Measurements from ENCODE around the gene GALNTL6.

The GALNTL6 gene

GRCh38 chr4:172927096-172927814 is 1114.1 kb downstream of the GALNTL6 start:
- H3K4me3 ChIP-seq (ENCODE audit: low read length), result no peak overlapping the region
- no peaks in the 10 kb centered on the region for H3K9me3 ChIP-seq (replicated peaks; ENCODE audit: low read length)
- H3K27me3 ChIP-seq (ENCODE audit: control insufficient read depth, insufficient read depth, low read length), result peaks cover 7% of the 10 kb centered on the region
- H3K9ac ChIP-seq (ENCODE audit: low read depth, low read length), result no peak overlapping the region
- H3K4me1 ChIP-seq (ENCODE audit: control insufficient read depth, insufficient read depth, low read length), result no peaks in the 10 kb centered on the region
- H3K36me3 ChIP-seq (ENCODE audit: insufficient read depth, low read length), result no peaks in the 10 kb centered on the region
- H3K4me2 ChIP-seq (ENCODE audit: low read length), result no peak overlapping the region

- Histone ChIP-seq H3K36me3 (ENCODE audit: insufficient read depth, low read length) (no peaks in the 10 kb centered on the region), H3K9me3 (replicated peaks; ENCODE audit: low read length) (no peaks in the 10 kb centered on the region), H3K9ac (ENCODE audit: low read depth, low read length) (no peak overlapping the region), H3K27me3 (ENCODE audit: control insufficient read depth, insufficient read depth, low read length) (peaks cover 7% of the 10 kb centered on the region), H3K4me1 (ENCODE audit: control insufficient read depth, insufficient read depth, low read length) (no peaks in the 10 kb centered on the region), H3K4me2 (ENCODE audit: low read length) (no peak overlapping the region), H3K4me3 (ENCODE audit: low read length) (no peak overlapping the region)
These were observed 1115.1 kb downstream of the GALNTL6 start for GRCh38 chr4:172928347-172928746.

- Histone ChIP-seq H3K4me1 (ENCODE audit: control insufficient read depth, insufficient read depth, low read length) (no peaks in the 10 kb centered on the region), H3K4me2 (ENCODE audit: low read length) (no peak overlapping the region), H3K36me3 (ENCODE audit: insufficient read depth, low read length) (no peaks in the 10 kb centered on the region)
These were observed 1125.0 kb downstream of the GALNTL6 start for GRCh38 chr4:172938072-172938829.

GRCh38 chr4:172938870-172939269 is 1125.7 kb downstream of the GALNTL6 start:
- Histone ChIP-seq H3K9ac (ENCODE audit: low read depth, low read length) (no peak overlapping the region), H3K4me3 (ENCODE audit: low read length) (no peak overlapping the region), H3K4me2 (ENCODE audit: low read length) (no peak overlapping the region), H3K4me1 (ENCODE audit: control insufficient read depth, insufficient read depth, low read length) (no peaks in the 10 kb centered on the region), H3K27me3 (ENCODE audit: control insufficient read depth, insufficient read depth, low read length) (peaks cover 11% of the 10 kb centered on the region), H3K9me3 (replicated peaks; ENCODE audit: low read length) (no peaks in the 10 kb centered on the region), H3K36me3 (ENCODE audit: insufficient read depth, low read length) (no peaks in the 10 kb centered on the region)

More at GRCh38 chr4:172938072-172938829, 1125.0 kb downstream of the GALNTL6 start:
- H3K9ac ChIP-seq (ENCODE audit: low read depth, low read length), result no peak overlapping the region
- H3K4me3 ChIP-seq (ENCODE audit: low read length), result no peak overlapping the region
- H3K9me3 ChIP-seq (replicated peaks; ENCODE audit: low read length), result no peaks in the 10 kb centered on the region
- H3K27me3 ChIP-seq (ENCODE audit: control insufficient read depth, insufficient read depth, low read length), result peaks cover 11% of the 10 kb centered on the region

- Histone ChIP-seq H3K4me3 (ENCODE audit: low read length) (no peak overlapping the region), H3K36me3 (ENCODE audit: insufficient read depth, low read length) (no peaks in the 10 kb centered on the region), H3K27me3 (ENCODE audit: control insufficient read depth, insufficient read depth, low read length) (peaks cover 23% of the 10 kb centered on the region), H3K4me1 (ENCODE audit: control insufficient read depth, insufficient read depth, low read length) (no peaks in the 10 kb centered on the region), H3K9ac (ENCODE audit: low read depth, low read length) (no peak overlapping the region), H3K9me3 (replicated peaks; ENCODE audit: low read length) (no peaks in the 10 kb centered on the region), H3K4me2 (ENCODE audit: low read length) (no peak overlapping the region)
These were observed 1129.6 kb downstream of the GALNTL6 start for GRCh38 chr4:172942840-172943239.

GRCh38 chr4:172945611-172946010 is 1132.4 kb downstream of the GALNTL6 start:
- no peak overlapping the region for H3K4me3 ChIP-seq (ENCODE audit: low read length)
- H3K9me3 ChIP-seq (replicated peaks; ENCODE audit: low read length), result no peaks in the 10 kb centered on the region
- no peak overlapping the region for H3K4me2 ChIP-seq (ENCODE audit: low read length)
- H3K9ac ChIP-seq (ENCODE audit: low read depth, low read length), result no peak overlapping the region
- peaks cover 39% of the 10 kb centered on the region for H3K27me3 ChIP-seq (ENCODE audit: control insufficient read depth, insufficient read depth, low read length)
- H3K4me1 ChIP-seq (ENCODE audit: control insufficient read depth, insufficient read depth, low read length), result no peaks in the 10 kb centered on the region
- no peaks in the 10 kb centered on the region for H3K36me3 ChIP-seq (ENCODE audit: insufficient read depth, low read length)

- no peak overlapping the region for H3K4me3 ChIP-seq (ENCODE audit: low read length)
- H3K27me3 ChIP-seq (ENCODE audit: control insufficient read depth, insufficient read depth, low read length), result peaks cover 48% of the 10 kb centered on the region
These were observed 1133.3 kb downstream of the GALNTL6 start for GRCh38 chr4:172946503-172946902.

GRCh38 chr4:172947594-172947993 is 1134.4 kb downstream of the GALNTL6 start:
- Histone ChIP-seq H3K4me2 (ENCODE audit: low read length) (no peak overlapping the region), H3K9me3 (replicated peaks; ENCODE audit: low read length) (no peaks in the 10 kb centered on the region), H3K9ac (ENCODE audit: low read depth, low read length) (no peak overlapping the region), H3K4me1 (ENCODE audit: control insufficient read depth, insufficient read depth, low read length) (no peaks in the 10 kb centered on the region), H3K4me3 (ENCODE audit: low read length) (no peak overlapping the region), H3K36me3 (ENCODE audit: insufficient read depth, low read length) (no peaks in the 10 kb centered on the region), H3K27me3 (ENCODE audit: control insufficient read depth, insufficient read depth, low read length) (peaks cover 51% of the 10 kb centered on the region)

More at GRCh38 chr4:172946503-172946902, 1133.3 kb downstream of the GALNTL6 start:
- H3K9me3 ChIP-seq (replicated peaks; ENCODE audit: low read length), result no peaks in the 10 kb centered on the region
- no peak overlapping the region for H3K4me2 ChIP-seq (ENCODE audit: low read length)
- H3K36me3 ChIP-seq (ENCODE audit: insufficient read depth, low read length), result no peaks in the 10 kb centered on the region
- no peak overlapping the region for H3K9ac ChIP-seq (ENCODE audit: low read depth, low read length)
- no peaks in the 10 kb centered on the region for H3K4me1 ChIP-seq (ENCODE audit: control insufficient read depth, insufficient read depth, low read length)

GRCh38 chr4:172950990-172951389 is 1137.8 kb downstream of the GALNTL6 start:
- no peaks in the 10 kb centered on the region for H3K9me3 ChIP-seq (replicated peaks; ENCODE audit: low read length)
- no peak overlapping the region for H3K9ac ChIP-seq (ENCODE audit: low read depth, low read length)
- no peak overlapping the region for H3K4me3 ChIP-seq (ENCODE audit: low read length)
- no peaks in the 10 kb centered on the region for H3K36me3 ChIP-seq (ENCODE audit: insufficient read depth, low read length)
- no peaks in the 10 kb centered on the region for H3K4me1 ChIP-seq (ENCODE audit: control insufficient read depth, insufficient read depth, low read length)
- peaks cover 64% of the 10 kb centered on the region for H3K27me3 ChIP-seq (ENCODE audit: control insufficient read depth, insufficient read depth, low read length)
- no peak overlapping the region for H3K4me2 ChIP-seq (ENCODE audit: low read length)

GRCh38 chr4:172951679-172952451 is 1138.7 kb downstream of the GALNTL6 start:
- H3K4me1 ChIP-seq (ENCODE audit: control insufficient read depth, insufficient read depth, low read length), result no peaks in the 10 kb centered on the region
- H3K27me3 ChIP-seq (ENCODE audit: control insufficient read depth, insufficient read depth, low read length), result peaks cover 56% of the 10 kb centered on the region
- no peak overlapping the region for H3K4me3 ChIP-seq (ENCODE audit: low read length)
- no peaks in the 10 kb centered on the region for H3K36me3 ChIP-seq (ENCODE audit: insufficient read depth, low read length)
- H3K4me2 ChIP-seq (ENCODE audit: low read length), result no peak overlapping the region
- no peaks in the 10 kb centered on the region for H3K9me3 ChIP-seq (replicated peaks; ENCODE audit: low read length)
- no peak overlapping the region for H3K9ac ChIP-seq (ENCODE audit: low read depth, low read length)

GRCh38 chr4:172953896-172954568 is 1140.8 kb downstream of the GALNTL6 start:
- H3K4me1 ChIP-seq (ENCODE audit: control insufficient read depth, insufficient read depth, low read length), result no peaks in the 10 kb centered on the region
- H3K4me3 ChIP-seq (ENCODE audit: low read length), result no peak overlapping the region
- H3K9me3 ChIP-seq (replicated peaks; ENCODE audit: low read length), result no peaks in the 10 kb centered on the region
- H3K27me3 ChIP-seq (ENCODE audit: control insufficient read depth, insufficient read depth, low read length), result peaks cover 41% of the 10 kb centered on the region
- H3K36me3 ChIP-seq (ENCODE audit: insufficient read depth, low read length), result no peaks in the 10 kb centered on the region
- H3K4me2 ChIP-seq (ENCODE audit: low read length), result no peak overlapping the region
- H3K9ac ChIP-seq (ENCODE audit: low read depth, low read length), result no peak overlapping the region

All from skeletal muscle satellite cell (primary cell).